Mammary epithelial cell (primary cell): Measurements from ENCODE around the gene RNU4-1.

Source experiments
- EZH2 ChIP-seq: IDR thresholded peaks from 2 replicates; pipeline ENCODE4 v1.6.1; 2012; ENCODE audit warnings: low read length, inconsistent platforms, borderline replicate concordance
- TF ChIP-seq, protein P1 (sequence below), 2 donors: IDR thresholded peaks in 1 of 2; conservative IDR thresholded peaks in 1 of 2; 2 replicates each; pipeline ENCODE4 v1.5.1; 2011 to 2012; ENCODE audit warnings: inconsistent platforms in 2 of 2, low read length in 2 of 2, mild to moderate bottlenecking in 2 of 2, control low read depth in 1 of 2, low read depth in 1 of 2; ENCODE audit not compliant: insufficient read depth in 1 of 2; ENCODE audit errors: extremely low read depth in 1 of 2

DNA sequence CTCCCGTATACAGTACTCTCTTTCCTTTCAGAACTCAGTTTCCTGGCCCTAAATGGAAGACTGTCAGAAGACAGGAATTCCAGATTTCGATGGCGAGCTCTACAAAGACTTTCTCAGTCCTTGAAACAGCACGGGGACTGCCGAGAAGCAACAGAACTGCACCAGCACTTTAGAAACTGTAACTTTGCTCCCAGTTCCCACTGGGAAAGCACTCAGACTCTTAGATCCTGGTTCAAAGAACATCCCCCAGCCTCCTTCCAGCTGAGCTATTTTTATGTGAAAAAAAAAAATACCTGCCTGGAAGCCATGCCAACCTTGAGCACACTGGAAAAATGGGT lies 29.3 kb downstream of the RNU4-1 start:
- TF ChIP-seq, protein P1, sequence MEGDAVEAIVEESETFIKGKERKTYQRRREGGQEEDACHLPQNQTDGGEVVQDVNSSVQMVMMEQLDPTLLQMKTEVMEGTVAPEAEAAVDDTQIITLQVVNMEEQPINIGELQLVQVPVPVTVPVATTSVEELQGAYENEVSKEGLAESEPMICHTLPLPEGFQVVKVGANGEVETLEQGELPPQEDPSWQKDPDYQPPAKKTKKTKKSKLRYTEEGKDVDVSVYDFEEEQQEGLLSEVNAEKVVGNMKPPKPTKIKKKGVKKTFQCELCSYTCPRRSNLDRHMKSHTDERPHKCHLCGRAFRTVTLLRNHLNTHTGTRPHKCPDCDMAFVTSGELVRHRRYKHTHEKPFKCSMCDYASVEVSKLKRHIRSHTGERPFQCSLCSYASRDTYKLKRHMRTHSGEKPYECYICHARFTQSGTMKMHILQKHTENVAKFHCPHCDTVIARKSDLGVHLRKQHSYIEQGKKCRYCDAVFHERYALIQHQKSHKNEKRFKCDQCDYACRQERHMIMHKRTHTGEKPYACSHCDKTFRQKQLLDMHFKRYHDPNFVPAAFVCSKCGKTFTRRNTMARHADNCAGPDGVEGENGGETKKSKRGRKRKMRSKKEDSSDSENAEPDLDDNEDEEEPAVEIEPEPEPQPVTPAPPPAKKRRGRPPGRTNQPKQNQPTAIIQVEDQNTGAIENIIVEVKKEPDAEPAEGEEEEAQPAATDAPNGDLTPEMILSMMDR (conservative IDR thresholded peaks at IDR 0.05 in 1 of 2, IDR thresholded peaks at IDR 0.05 in 1 of 2; ENCODE audit: extremely low read depth in 1 of 2, insufficient read depth in 1 of 2, low read depth in 1 of 2, low read length in 2 of 2) = no peak
- no peak for TF ChIP-seq EZH2
